Measurements from ENCODE around the gene KIF1B.

DNA sequence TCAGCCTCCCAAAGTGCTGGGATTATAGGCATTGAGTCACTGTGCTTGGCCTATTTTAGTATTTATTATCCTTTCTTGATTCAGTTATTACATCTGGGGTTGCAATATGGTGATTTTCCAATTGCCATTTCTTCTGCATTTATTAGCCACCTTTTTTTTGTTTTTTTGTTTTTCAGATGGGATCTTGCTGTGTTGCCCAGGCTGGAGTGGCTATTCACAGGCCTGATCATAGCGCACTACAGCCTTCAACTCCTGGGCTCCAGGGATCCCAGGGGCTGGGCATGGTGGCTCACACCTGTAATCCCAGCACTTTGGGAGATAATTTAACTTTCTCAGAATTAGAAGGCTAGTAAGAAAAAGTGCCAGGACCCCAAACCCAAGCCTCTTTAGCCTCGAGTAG is 106.4 kb downstream of the KIF1B start:
- TF ChIP-seq POLR2A (IDR thresholded peaks at IDR 0.05; ENCODE audit: low read depth, low read length) (no peak), RAD21 (IDR thresholded peaks at IDR 0.05; ENCODE audit: insufficient read depth, low read depth, low read length) (no peak), RFX5 (IDR thresholded peaks at IDR 0.05; ENCODE audit: low read depth, low read length) (no peak), SREBF1 (IDR thresholded peaks at IDR 0.05; ENCODE audit: low read length) (no peak), FOXK2 (IDR thresholded peaks at IDR 0.05) (no peak), GABPA (IDR thresholded peaks at IDR 0.05; ENCODE audit: low read depth) (no peak), BRCA1 (IDR thresholded peaks at IDR 0.05; ENCODE audit: low read depth, low read length) (no peak), KDM1A (IDR thresholded peaks at IDR 0.05; ENCODE audit: borderline replicate concordance) (no peak)
- TF ChIP-seq, protein P1, sequence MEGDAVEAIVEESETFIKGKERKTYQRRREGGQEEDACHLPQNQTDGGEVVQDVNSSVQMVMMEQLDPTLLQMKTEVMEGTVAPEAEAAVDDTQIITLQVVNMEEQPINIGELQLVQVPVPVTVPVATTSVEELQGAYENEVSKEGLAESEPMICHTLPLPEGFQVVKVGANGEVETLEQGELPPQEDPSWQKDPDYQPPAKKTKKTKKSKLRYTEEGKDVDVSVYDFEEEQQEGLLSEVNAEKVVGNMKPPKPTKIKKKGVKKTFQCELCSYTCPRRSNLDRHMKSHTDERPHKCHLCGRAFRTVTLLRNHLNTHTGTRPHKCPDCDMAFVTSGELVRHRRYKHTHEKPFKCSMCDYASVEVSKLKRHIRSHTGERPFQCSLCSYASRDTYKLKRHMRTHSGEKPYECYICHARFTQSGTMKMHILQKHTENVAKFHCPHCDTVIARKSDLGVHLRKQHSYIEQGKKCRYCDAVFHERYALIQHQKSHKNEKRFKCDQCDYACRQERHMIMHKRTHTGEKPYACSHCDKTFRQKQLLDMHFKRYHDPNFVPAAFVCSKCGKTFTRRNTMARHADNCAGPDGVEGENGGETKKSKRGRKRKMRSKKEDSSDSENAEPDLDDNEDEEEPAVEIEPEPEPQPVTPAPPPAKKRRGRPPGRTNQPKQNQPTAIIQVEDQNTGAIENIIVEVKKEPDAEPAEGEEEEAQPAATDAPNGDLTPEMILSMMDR (IDR thresholded peaks at IDR 0.05 in 2 of 3, conservative IDR thresholded peaks at IDR 0.05 in 1 of 3; ENCODE audit: control insufficient read depth in 2 of 3, extremely low read depth in 1 of 3, insufficient read depth in 1 of 3, low read depth in 3 of 3, low read length in 3 of 3), result no peak
